ENCODE measurements around the gene P2RX2.

P2RX2 gene

DNA sequence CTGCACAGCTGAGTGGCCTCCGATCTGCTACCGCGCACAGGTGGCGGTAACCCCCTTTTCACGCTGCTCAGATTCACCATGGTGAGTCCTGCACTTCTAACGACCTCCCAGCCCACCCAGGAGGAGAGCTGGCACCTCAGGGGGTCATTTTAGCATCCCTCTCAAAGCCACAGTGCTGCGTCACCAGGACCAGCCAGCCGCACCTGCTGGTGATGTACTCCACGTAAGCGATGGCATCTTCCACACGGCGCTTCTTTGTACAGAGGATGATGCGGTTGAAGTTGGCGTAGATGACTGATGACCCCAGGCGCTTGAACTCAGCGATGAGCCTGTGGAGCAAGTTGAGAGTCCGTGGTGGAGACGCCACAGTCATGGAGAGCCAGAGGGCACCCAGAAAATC, 19.2 kb downstream of the P2RX2 start:
- no peak overlapping the region for H3K4me3 ChIP-seq (ENCODE audit: low read depth, low read length)
- TF ChIP-seq, protein P1, sequence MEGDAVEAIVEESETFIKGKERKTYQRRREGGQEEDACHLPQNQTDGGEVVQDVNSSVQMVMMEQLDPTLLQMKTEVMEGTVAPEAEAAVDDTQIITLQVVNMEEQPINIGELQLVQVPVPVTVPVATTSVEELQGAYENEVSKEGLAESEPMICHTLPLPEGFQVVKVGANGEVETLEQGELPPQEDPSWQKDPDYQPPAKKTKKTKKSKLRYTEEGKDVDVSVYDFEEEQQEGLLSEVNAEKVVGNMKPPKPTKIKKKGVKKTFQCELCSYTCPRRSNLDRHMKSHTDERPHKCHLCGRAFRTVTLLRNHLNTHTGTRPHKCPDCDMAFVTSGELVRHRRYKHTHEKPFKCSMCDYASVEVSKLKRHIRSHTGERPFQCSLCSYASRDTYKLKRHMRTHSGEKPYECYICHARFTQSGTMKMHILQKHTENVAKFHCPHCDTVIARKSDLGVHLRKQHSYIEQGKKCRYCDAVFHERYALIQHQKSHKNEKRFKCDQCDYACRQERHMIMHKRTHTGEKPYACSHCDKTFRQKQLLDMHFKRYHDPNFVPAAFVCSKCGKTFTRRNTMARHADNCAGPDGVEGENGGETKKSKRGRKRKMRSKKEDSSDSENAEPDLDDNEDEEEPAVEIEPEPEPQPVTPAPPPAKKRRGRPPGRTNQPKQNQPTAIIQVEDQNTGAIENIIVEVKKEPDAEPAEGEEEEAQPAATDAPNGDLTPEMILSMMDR (IDR thresholded peaks at IDR 0.05; ENCODE audit: low read depth, low read length, missing control alignments): no peak
- DNase-seq (ENCODE audit: low read depth): no peak

DNA sequence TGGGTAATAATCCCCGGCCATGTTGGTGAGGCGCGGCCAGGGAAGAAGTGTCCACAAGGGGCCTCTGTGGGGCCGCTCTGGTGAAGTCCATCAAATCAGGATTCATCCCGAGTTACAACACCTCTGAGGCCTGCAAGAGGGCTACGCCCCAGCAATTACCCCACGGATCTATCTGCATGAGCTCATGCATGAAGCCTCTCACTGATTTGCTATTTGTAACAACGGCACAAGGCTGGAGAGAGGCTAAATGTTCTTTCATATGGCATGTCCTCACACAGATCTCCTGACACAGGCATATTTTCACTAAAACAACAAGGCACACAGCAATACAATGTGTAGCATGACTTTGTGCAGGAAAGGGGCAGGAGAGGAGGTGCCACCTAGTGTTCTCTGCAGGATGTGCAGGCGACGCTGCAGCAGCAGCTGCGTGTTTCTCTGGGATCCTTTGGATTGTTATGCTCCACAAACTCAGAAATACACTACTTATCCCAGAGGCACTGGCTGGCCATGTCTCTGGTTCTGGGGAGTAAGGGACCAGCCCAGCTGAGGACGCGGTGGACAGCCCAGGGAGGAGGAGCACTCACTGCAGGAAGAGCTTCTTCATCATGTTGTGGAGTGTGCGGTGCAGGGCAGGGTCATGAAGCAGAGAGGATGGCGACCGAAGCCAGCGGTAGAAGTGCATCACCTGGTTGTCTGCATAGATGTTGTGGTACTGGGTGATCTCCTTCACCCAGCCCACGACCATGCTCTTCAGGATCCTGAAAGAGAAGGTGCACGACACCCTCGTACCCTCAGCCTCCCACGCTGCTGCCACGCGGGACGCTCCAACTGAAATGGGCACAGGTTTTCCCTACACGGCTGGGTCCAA, 20.2 kb downstream of the P2RX2 start:
- TF ChIP-seq, protein P1 (IDR thresholded peaks at IDR 0.05; ENCODE audit: low read depth, low read length, missing control alignments): peak; percentile 79
- no peak for DNase-seq (ENCODE audit: low read depth)
- H3K4me3 ChIP-seq (ENCODE audit: low read depth, low read length): no peak overlapping the region

DNA sequence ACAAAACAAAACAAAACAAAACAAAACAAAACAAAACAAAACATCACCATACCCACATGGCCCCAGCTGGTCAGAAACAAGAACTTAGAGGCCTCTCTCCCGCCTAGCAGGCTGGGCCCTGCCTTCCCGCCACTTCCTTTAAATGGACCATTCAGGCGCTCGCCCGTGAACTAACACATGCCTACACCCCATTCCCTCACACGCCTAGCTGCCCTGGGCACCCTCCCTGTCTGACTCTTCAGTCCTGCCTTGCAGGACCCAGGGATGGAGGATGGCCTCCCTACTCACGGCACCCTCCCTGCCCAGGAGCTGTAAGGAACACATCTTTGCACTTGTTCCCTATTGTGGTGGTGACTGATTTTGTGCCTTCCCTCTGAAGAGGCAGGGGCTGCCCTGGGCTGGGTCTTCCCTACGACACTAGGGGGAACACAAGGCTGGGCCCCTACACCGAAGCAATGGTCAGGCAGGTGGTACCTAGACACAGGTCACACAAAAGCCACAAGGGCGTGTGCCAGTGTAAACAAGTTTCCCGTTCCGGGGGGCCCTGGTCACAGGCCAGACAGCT, 21.5 kb downstream of the P2RX2 start:
- DNase-seq (ENCODE audit: low read depth): no peak
- TF ChIP-seq, protein P1 (IDR thresholded peaks at IDR 0.05; ENCODE audit: low read depth, low read length, missing control alignments): no peak
- no peak overlapping the region for H3K4me3 ChIP-seq (ENCODE audit: low read depth, low read length)

DNA sequence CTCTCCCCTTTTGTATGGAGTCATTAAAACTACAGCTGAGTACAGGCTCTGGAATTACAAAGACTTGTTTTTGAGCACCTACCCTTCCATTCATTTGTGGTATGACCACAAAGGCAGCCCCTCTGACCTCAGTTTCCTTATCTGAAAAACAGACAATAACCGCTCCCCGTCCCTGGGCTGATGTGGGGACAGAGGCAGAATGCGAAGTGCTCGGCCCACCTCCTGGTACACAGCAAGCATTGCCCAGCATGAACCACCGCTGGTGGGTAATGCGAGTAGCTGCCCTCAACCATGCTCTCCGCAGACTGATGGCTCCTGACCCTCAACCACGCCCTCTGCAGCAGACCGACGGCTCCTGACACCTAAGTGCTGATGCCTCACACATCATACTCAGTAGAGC, 22.4 kb downstream of the P2RX2 start:
- TF ChIP-seq, protein P1 (IDR thresholded peaks at IDR 0.05; ENCODE audit: low read depth, low read length, missing control alignments): no peak
- no peak overlapping the region for H3K4me3 ChIP-seq (ENCODE audit: low read depth, low read length)
- no peak for DNase-seq (ENCODE audit: low read depth)

DNA sequence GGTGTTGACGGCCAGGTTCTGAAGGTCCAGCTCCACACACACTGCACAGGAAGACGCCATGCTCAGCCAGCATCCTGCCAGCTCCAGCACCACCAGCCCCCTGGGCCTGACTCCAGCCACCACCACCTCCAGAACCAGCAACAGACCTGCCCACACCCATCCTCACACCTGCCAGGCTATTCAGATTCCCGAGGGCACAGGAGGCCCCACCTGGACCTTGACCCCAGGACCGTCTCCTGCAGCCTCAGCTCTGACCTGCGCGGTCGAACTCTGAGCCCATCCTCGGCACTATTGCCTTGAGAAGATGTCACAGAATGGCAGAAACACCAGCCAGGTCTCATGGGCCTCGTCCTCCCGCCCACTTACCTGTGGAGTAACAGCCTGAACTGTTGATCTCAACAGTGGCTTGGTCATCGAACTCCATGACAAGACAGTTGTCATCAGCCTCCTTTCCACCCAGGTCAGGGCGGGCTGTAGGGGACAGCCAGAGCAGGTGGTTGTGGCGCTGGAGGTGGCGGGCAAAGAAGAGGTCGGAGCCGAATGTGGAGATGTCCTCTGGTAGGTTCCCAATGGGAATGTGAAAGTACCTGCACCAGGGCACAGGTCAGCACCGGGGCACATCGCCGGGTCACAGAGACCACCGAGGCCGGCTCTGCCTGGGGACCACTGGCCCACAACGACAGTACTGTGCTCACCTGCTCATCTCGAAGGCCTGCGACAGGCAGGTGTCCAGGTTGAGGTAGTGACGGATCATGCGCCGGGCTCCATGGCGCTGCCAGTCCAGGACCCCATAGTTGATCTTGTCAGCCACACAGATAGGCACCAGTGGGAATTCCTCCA, 23.5 kb downstream of the P2RX2 start:
- H3K4me3 ChIP-seq (ENCODE audit: low read depth, low read length): no peak overlapping the region
- TF ChIP-seq, protein P1 (IDR thresholded peaks at IDR 0.05; ENCODE audit: low read depth, low read length, missing control alignments): no peak

DNA sequence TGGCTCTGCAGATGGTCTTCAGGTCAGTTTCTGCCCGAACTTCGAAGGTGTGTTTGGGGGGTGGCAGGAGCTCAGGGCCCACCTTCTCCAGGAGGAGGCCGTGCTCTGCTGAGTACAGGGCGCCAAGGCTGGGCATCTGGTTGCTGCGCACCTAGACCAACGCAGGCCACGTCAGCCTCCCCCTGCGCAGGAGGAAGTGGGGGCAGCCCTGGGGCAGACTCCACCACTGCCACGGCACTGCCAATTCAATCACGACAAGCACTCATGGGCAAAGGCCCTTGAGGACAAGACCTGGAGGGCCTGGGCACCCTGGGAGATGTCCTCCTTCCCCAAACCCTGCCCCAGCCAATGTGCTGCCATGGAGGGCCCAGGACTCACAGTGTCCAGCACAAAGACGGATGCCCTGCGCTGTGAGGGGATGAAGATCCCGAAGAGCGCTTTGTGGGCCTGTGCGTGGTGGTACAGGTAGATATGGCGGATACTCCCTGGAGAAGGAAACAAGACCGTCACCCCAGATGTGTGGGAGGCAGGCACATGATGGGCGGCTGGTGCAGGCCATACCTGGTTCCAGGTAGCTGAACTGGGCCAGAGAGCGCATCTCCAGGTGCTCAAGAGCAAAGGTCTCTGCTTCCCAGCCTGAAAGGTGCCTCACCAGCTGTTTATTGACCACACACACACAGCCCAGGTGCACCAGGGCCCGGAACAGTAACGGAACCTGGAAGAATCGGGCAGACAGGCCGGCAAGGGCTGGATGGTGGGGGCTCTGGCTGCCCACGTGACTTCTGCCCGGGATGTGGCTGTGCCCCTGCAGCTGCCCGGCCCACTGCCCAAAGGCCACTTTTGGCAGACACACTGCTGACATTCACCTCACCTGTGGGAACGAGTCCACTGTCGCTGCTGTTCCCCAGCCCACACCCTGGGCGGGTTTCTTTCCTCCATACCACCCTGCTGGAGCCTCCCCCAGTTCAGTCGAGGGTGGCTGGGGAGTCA, 24.6 kb downstream of the P2RX2 start:
- no peak overlapping the region for H3K4me3 ChIP-seq (ENCODE audit: low read depth, low read length)
- TF ChIP-seq, protein P1 (IDR thresholded peaks at IDR 0.05; ENCODE audit: low read depth, low read length, missing control alignments): no peak
- no peak for DNase-seq (ENCODE audit: low read depth)

More for the DNA sequence above, 23.5 kb downstream of the P2RX2 start:
- DNase-seq (ENCODE audit: low read depth): no peak
